Panc1 (cell line): ENCODE measurements around the gene CTCFL. TPM values are rescaled to one million over a fixed set of nuclear protein-coding genes. Genes with fewer than 3 reads are reported as not detected.

Experiments
- ATAC-seq: fragments of 200-7000 bp; cut with Tn5 transposase; 2 replicates; pipeline ENCODE4 v1.9.1; 2020; ENCODE audit warnings: mild to moderate bottlenecking, moderate library complexity
- BruUV-seq: library from RNA; stranded (reverse); fragments of 400-500 nt; replicated peaks from 2 replicates; lab custom pipeline; 2021; lab: Mats Ljungman, UMichigan
- CTCF ChIA-PET: fragments of 300-600 bp; sonication (Branson Sonifier 250); formaldehyde crosslinking; loops from one replicate; lab custom pipeline; 2022; ENCODE audit warnings: antibody characterized with exemption; lab: Charles Lee
- POLR2A ChIA-PET: fragments of 300-600 bp; sonication (Branson Sonifier 250); formaldehyde crosslinking; loops from one replicate; lab custom pipeline; 2022; ENCODE audit warnings: antibody characterized with exemption; lab: Charles Lee
- DNase-seq: peaks from one replicate; pipeline ENCODE4 v3.0.0-alpha.2; 2010; ENCODE audit warnings: low read depth, low spot score
- H3K27ac ChIP-seq: 2 replicates; pipeline ENCODE4 v1.5.1; 2011; ENCODE audit warnings: mild to moderate bottlenecking, low read length, inconsistent platforms
- H3K27me3 ChIP-seq: fragments of 200-500 bp; sonication (Bioruptor generic); 2 replicates; pipeline ENCODE4 v1.6.0; 2014; ENCODE audit warnings: low read length, inconsistent platforms; ENCODE audit not compliant: control insufficient read depth, insufficient read depth
- H3K36me3 ChIP-seq: fragments of 200-500 bp; sonication (Bioruptor generic); 2 replicates; pipeline ENCODE4 v1.5.1; 2014; ENCODE audit warnings: inconsistent platforms, mild to moderate bottlenecking, low read length, moderate library complexity; ENCODE audit not compliant: control insufficient read depth, insufficient read depth
- H3K4me1 ChIP-seq: 2 replicates; pipeline ENCODE4 v1.5.1; 2011; ENCODE audit warnings: inconsistent platforms, mild to moderate bottlenecking, low read length, moderate library complexity; ENCODE audit not compliant: control insufficient read depth, insufficient read depth
- H3K4me3 ChIP-seq, 2 experiments: 2 replicates each; pipeline ENCODE4 v1.5.1; 2011 to 2012; ENCODE audit warnings: low read depth in 2 of 2, low read length in 2 of 2, mild to moderate bottlenecking in 2 of 2, inconsistent platforms in 1 of 2, moderate library complexity in 1 of 2
- H3K9me3 ChIP-seq: fragments of 200-500 bp; sonication (Bioruptor generic); 2 replicates; pipeline ENCODE4 v1.5.1; 2014; ENCODE audit warnings: low read depth, mild to moderate bottlenecking, inconsistent platforms, low read length, moderate library complexity; ENCODE audit not compliant: control insufficient read depth, insufficient read depth
- CTCF ChIP-seq: fragments of 450-650 bp; IDR thresholded peaks from 2 replicates; pipeline ENCODE4 v1.5.1; 2017; ENCODE audit warnings: mild to moderate bottlenecking
- POLR2AphosphoS5 ChIP-seq: IDR thresholded peaks from 2 replicates; pipeline ENCODE4 v1.6.1; 2012; ENCODE audit warnings: mild to moderate bottlenecking, low read depth, low read length, moderate library complexity
- REST ChIP-seq, 2 experiments: IDR thresholded peaks; 2 replicates each; pipeline ENCODE4 v1.6.1; 2011 to 2012; ENCODE audit warnings: low read depth in 2 of 2, control low read depth in 1 of 2, low read length in 1 of 2, mild to moderate bottlenecking in 1 of 2, moderate library complexity in 1 of 2; ENCODE audit not compliant: insufficient read depth in 1 of 2
- SIN3A ChIP-seq: IDR thresholded peaks from 2 replicates; pipeline ENCODE4 v1.6.1; 2012; ENCODE audit warnings: low read depth, mild to moderate bottlenecking, low read length, moderate library complexity, borderline replicate concordance; ENCODE audit not compliant: insufficient read depth
- TCF7L2 ChIP-seq: IDR thresholded peaks from 2 replicates; pipeline ENCODE4 v1.6.1; 2011; ENCODE audit warnings: mild to moderate bottlenecking, low read depth, low read length, inconsistent platforms
- in situ Hi-C: cut with HindIII; loops from 2 replicates; pipeline ENCODE4 v1.10.0; 2016; ENCODE audit warnings: low sequenced_read_pairs, low pct_unique_long_range_greater_than_20kb
- intact Hi-C: fragments of 100-400 bp; cut with micrococcal nuclease; formaldehyde crosslinking; loops from one replicate; pipeline ENCODE4 v1.10.0; 2022; ENCODE audit not compliant: unreplicated experiment
- total RNA-seq: library from RNA; stranded (reverse); gene quantifications from one replicate; pipeline ENCODE4 v1.2.1, GENCODE V29; 2021; ENCODE audit not compliant: unreplicated experiment

CTCFL gene
- total RNA-seq, 1 experiment from 2014 or later = 0.05 TPM

GRCh38 chr20:57548177-57549058 lies 23.5 kb upstream of the CTCFL start:
- no peak for TF ChIP-seq REST (IDR thresholded peaks at IDR 0.05; ENCODE audit: insufficient read depth in 1 of 2, low read depth in 2 of 2, low read length in 1 of 2)
- POLR2A ChIA-PET = no interaction called here
- Histone ChIP-seq H3K27me3 (peaks cover 14% of the 10 kb centered on the region), H3K4me1 (no peaks in the 10 kb centered on the region), H3K27ac (no peak overlapping the region), H3K4me3 (no peak overlapping the region), H3K9me3 (no peaks in the 10 kb centered on the region), H3K36me3 (no peaks in the 10 kb centered on the region)
- intact Hi-C loops = no loop called here
- no TSS peak for BruUV-seq
- CTCF ChIA-PET = no interaction called here
- in situ Hi-C loops = no loop called here
- DNase-seq = no peak
- ATAC-seq = no peak

- DNase-seq (no peak), ATAC-seq (no peak)
- peaks cover 20% of the 10 kb centered on the region for H3K27me3 ChIP-seq
- BruUV-seq = no TSS peak
- in situ Hi-C loops = no loop called here
- CTCF ChIA-PET = no interaction called here
- TF ChIP-seq POLR2AphosphoS5 (no peak), SIN3A (no peak), TCF7L2 (no peak), CTCF (no peak), REST (IDR thresholded peaks at IDR 0.05; ENCODE audit: insufficient read depth in 1 of 2, low read depth in 2 of 2, low read length in 1 of 2) (no peak)
- intact Hi-C loops = no loop called here
- H3K27ac ChIP-seq = no peak overlapping the region
- no peaks in the 10 kb centered on the region for H3K36me3 ChIP-seq
- H3K4me3 ChIP-seq = no peak overlapping the region
- H3K4me1 ChIP-seq = no peaks in the 10 kb centered on the region
- H3K9me3 ChIP-seq = no peaks in the 10 kb centered on the region
- POLR2A ChIA-PET = no interaction called here
Observed at GRCh38 chr20:57546956-57547649, 22.2 kb upstream of the CTCFL start.
